Loucy (cell line): ENCODE measurements around the gene SLC2A5.
"Not testable (repeated sequence)": the region's sequence is repeated elsewhere in the genome, so short reads cannot be mapped to it uniquely, and the experiment has no call there.

Experiments
- H2AFZ ChIP-seq: fragments of 200-600 bp; sonication (generic); 2 replicates; pipeline ENCODE4 v1.6.0; 2016; ENCODE audit warnings: antibody characterized with exemption, mild to moderate bottlenecking, low read length, moderate library complexity
- H3F3A ChIP-seq: fragments of 200-600 bp; 2 replicates; pipeline ENCODE4 v1.6.0; 2016; ENCODE audit warnings: antibody characterized with exemption, low read depth, mild to moderate bottlenecking
- H3K27me3 ChIP-seq: fragments of 200-600 bp; sonication (generic); 2 replicates; pipeline ENCODE4 v1.6.1; 2014; ENCODE audit warnings: low read length, mild to moderate bottlenecking; ENCODE audit not compliant: insufficient read depth, poor library complexity, severe bottlenecking
- H3K36me3 ChIP-seq: fragments of 200-600 bp; sonication (generic); 2 replicates; pipeline ENCODE4 v1.6.1; 2016; ENCODE audit warnings: low read length; ENCODE audit not compliant: insufficient read depth
- H3K4me1 ChIP-seq: fragments of 200-600 bp; sonication (generic); 2 replicates; pipeline ENCODE4 v1.5.1; 2014; ENCODE audit warnings: low read length, mild to moderate bottlenecking; ENCODE audit not compliant: insufficient read depth, poor library complexity, severe bottlenecking
- H3K4me2 ChIP-seq: fragments of 200-600 bp; sonication (generic); 2 replicates; pipeline ENCODE4 v1.6.0; 2014; ENCODE audit warnings: antibody characterized with exemption, low read length, low read depth, mild to moderate bottlenecking; ENCODE audit not compliant: poor library complexity, severe bottlenecking
- H3K4me3 ChIP-seq: fragments of 200-600 bp; sonication (generic); 2 replicates; pipeline ENCODE4 v1.5.1; 2014; ENCODE audit warnings: low read length, mild to moderate bottlenecking, mixed read lengths; ENCODE audit not compliant: poor library complexity, severe bottlenecking
- H3K79me2 ChIP-seq: fragments of 200-600 bp; sonication (generic); 2 replicates; pipeline ENCODE4 v1.6.1; 2014; ENCODE audit warnings: low read length; ENCODE audit not compliant: insufficient read depth
- H3K9ac ChIP-seq: fragments of 200-600 bp; sonication (generic); 2 replicates; pipeline ENCODE4 v1.6.0; 2014; ENCODE audit warnings: mild to moderate bottlenecking, low read depth, low read length, moderate library complexity; ENCODE audit not compliant: poor library complexity, severe bottlenecking
- H3K9me2 ChIP-seq: fragments of 200-600 bp; sonication (generic); replicated peaks from 2 replicates; pipeline ENCODE4 v1.6.1; 2016; ENCODE audit warnings: low read depth, low read length, mixed read lengths
- H3K9me3 ChIP-seq: fragments of 200-600 bp; sonication (generic); 2 replicates; pipeline ENCODE4 v1.6.1; 2014; ENCODE audit warnings: mild to moderate bottlenecking, antibody characterized with exemption, low read length, low read depth; ENCODE audit not compliant: insufficient read depth
- H4K20me1 ChIP-seq: fragments of 200-600 bp; sonication (generic); 2 replicates; pipeline ENCODE4 v1.6.0; 2014; ENCODE audit warnings: antibody characterized with exemption, low read length, mild to moderate bottlenecking; ENCODE audit not compliant: insufficient read depth, poor library complexity, severe bottlenecking
- CTCF ChIP-seq: fragments of 200-600 bp; sonication (generic); conservative IDR thresholded peaks from 2 replicates; pipeline ENCODE4 v1.5.1; 2014; ENCODE audit warnings: mild to moderate bottlenecking, antibody characterized with exemption, low read length
- EZH2phosphoT487 ChIP-seq: fragments of 200-600 bp; IDR thresholded peaks from 2 replicates; pipeline ENCODE4 v1.6.1; 2018; ENCODE audit warnings: antibody characterized with exemption, mild to moderate bottlenecking, moderate library complexity, borderline replicate concordance

The SLC2A5 gene

GRCh38 chr1:9024837-9025236 is 44.6 kb downstream of the SLC2A5 start:
- Histone ChIP-seq H4K20me1 (no peaks in the 10 kb centered on the region), H3K4me2 (no peak overlapping the region), H3K79me2 (no peaks in the 10 kb centered on the region), H2AFZ (no peak overlapping the region), H3K9me3 (no peaks in the 10 kb centered on the region), H3K4me1 (no peaks in the 10 kb centered on the region), H3K9ac (no peak overlapping the region), H3K9me2 (no peaks in the 10 kb centered on the region), H3K27me3 (no peaks in the 10 kb centered on the region), H3F3A (no peaks in the 10 kb centered on the region), H3K4me3 (no peak overlapping the region), H3K36me3 (no peaks in the 10 kb centered on the region)
- TF ChIP-seq CTCF (no peak), EZH2phosphoT487 (no peak)

- no peak overlapping the region for H3K4me2 ChIP-seq
- TF ChIP-seq EZH2phosphoT487 (no peak), CTCF (no peak)
- H4K20me1 ChIP-seq, result no peaks in the 10 kb centered on the region
- no peak overlapping the region for H2AFZ ChIP-seq
- no peaks in the 10 kb centered on the region for H3K9me3 ChIP-seq
- H3K36me3 ChIP-seq, result no peaks in the 10 kb centered on the region
- no peaks in the 10 kb centered on the region for H3K79me2 ChIP-seq
- H3K4me3 ChIP-seq, result no peak overlapping the region
- H3F3A ChIP-seq, result no peaks in the 10 kb centered on the region
- H3K4me1 ChIP-seq, result no peaks in the 10 kb centered on the region
- no peak overlapping the region for H3K9ac ChIP-seq
- H3K27me3 ChIP-seq, result no peaks in the 10 kb centered on the region
- H3K9me2 ChIP-seq, result no peaks in the 10 kb centered on the region
Observed at GRCh38 chr1:9022773-9023172, 46.7 kb downstream of the SLC2A5 start.

GRCh38 chr1:9022026-9022738 is 47.3 kb downstream of the SLC2A5 start:
- not testable (repeated sequence) for H3K4me2 ChIP-seq, H4K20me1 ChIP-seq, H3F3A ChIP-seq, H2AFZ ChIP-seq, H3K79me2 ChIP-seq, H3K9me3 ChIP-seq, H3K36me3 ChIP-seq, H3K4me1 ChIP-seq, H3K4me3 ChIP-seq, H3K9me2 ChIP-seq, H3K27me3 ChIP-seq, H3K9ac ChIP-seq

- H3K4me1 ChIP-seq, result no peaks in the 10 kb centered on the region
- H2AFZ ChIP-seq, result peak overlapping the region; percentile 67; the same call in 1 of the 2 replicates
- H3K9ac ChIP-seq, result no peak overlapping the region
- TF ChIP-seq CTCF, result no peak
- no peak for TF ChIP-seq EZH2phosphoT487
- H3K36me3 ChIP-seq, result no peaks in the 10 kb centered on the region
- H3K79me2 ChIP-seq, result no peaks in the 10 kb centered on the region
- no peaks in the 10 kb centered on the region for H4K20me1 ChIP-seq
- H3F3A ChIP-seq, result no peaks in the 10 kb centered on the region
- H3K27me3 ChIP-seq, result no peaks in the 10 kb centered on the region
- no peak overlapping the region for H3K4me2 ChIP-seq
- no peak overlapping the region for H3K4me3 ChIP-seq
- no peaks in the 10 kb centered on the region for H3K9me3 ChIP-seq
- H3K9me2 ChIP-seq, result no peaks in the 10 kb centered on the region
Observed at GRCh38 chr1:9020305-9020704, 49.1 kb downstream of the SLC2A5 start.
